Hepatocyte (in vitro differentiated cells): ENCODE data around the gene MUC2. TPM values are rescaled to one million over a fixed set of nuclear protein-coding genes. Genes with fewer than 3 reads are reported as not detected.

ENCODE experiments used
- DNase-seq: peaks from one replicate; pipeline ENCODE4 v3.0.0-alpha.2; 2016; ENCODE audit warnings: low spot score
- H2AFZ ChIP-seq: fragments of 200-600 bp; sonication (generic); 2 replicates; pipeline ENCODE4 v1.6.0; 2016; ENCODE audit warnings: antibody characterized with exemption, mild to moderate bottlenecking
- H3K27ac ChIP-seq: fragments of 200-600 bp; sonication (generic); 2 replicates; pipeline ENCODE4 v1.5.1; 2016; ENCODE audit warnings: mild to moderate bottlenecking
- H3K27me3 ChIP-seq: fragments of 200-600 bp; sonication (generic); 2 replicates; pipeline ENCODE4 v1.6.1; 2016
- H3K36me3 ChIP-seq: fragments of 200-600 bp; sonication (generic); replicated peaks from 2 replicates; pipeline ENCODE4 v1.5.1; 2016; ENCODE audit warnings: low read depth; ENCODE audit not compliant: insufficient read depth
- H3K4me1 ChIP-seq: fragments of 200-600 bp; sonication (generic); 2 replicates; pipeline ENCODE4 v1.5.1; 2016; ENCODE audit warnings: mild to moderate bottlenecking, moderate library complexity; ENCODE audit not compliant: insufficient read depth
- H3K4me2 ChIP-seq: fragments of 200-600 bp; sonication (generic); 2 replicates; pipeline ENCODE4 v1.6.0; 2016
- H3K4me3 ChIP-seq: fragments of 200-600 bp; sonication (generic); 2 replicates; pipeline ENCODE4 v1.5.1; 2016; ENCODE audit warnings: mild to moderate bottlenecking
- H3K79me2 ChIP-seq: fragments of 200-600 bp; sonication (generic); 2 replicates; pipeline ENCODE4 v1.6.0; 2017; ENCODE audit warnings: mild to moderate bottlenecking
- H3K9me2 ChIP-seq: fragments of 200-600 bp; sonication (generic); replicated peaks from 2 replicates; pipeline ENCODE4 v1.6.0; 2017; ENCODE audit warnings: mild to moderate bottlenecking; ENCODE audit not compliant: insufficient read depth
- H3K9me3 ChIP-seq: fragments of 200-600 bp; sonication (generic); 2 replicates; pipeline ENCODE4 v1.5.1; 2016; ENCODE audit warnings: low read depth, mild to moderate bottlenecking
- H4K20me1 ChIP-seq: fragments of 200-600 bp; sonication (generic); 2 replicates; pipeline ENCODE4 v1.6.0; 2016; ENCODE audit warnings: mild to moderate bottlenecking; ENCODE audit not compliant: insufficient read depth, poor library complexity, severe bottlenecking
- EZH2 ChIP-seq: fragments of 200-600 bp; sonication (generic); IDR thresholded peaks from 2 replicates; pipeline ENCODE4 v1.6.1; 2016; ENCODE audit warnings: antibody characterized with exemption, mild to moderate bottlenecking, borderline replicate concordance
- EZH2phosphoT487 ChIP-seq: fragments of 200-600 bp; sonication (generic); IDR thresholded peaks from one replicate; pipeline ENCODE4 v1.6.1; 2018; ENCODE audit warnings: antibody characterized with exemption, mild to moderate bottlenecking, low read depth, moderate library complexity; ENCODE audit not compliant: unreplicated experiment, severe bottlenecking
- WGBS: methylation state at CpG from one replicate; pipeline ENCODE4 v1.1.6; 2016; ENCODE audit warnings: low lambda C conversion rate; ENCODE audit errors: missing lambda C conversion rate; 5-methylcytosine and 5-hydroxymethylcytosine counted together
- polyA plus RNA-seq: library from polyadenylated mRNA; unstranded; fragments of >200 nt; fragmentation: Nextera tagmentation; extraction: Ambion mirVana; gene quantifications from 2 replicates; pipeline ENCODE4 v1.2.1, GENCODE V29; 2016
- total RNA-seq: library from RNA; depleted of rRNA; stranded (reverse); fragments of >200 nt; gene quantifications from 2 replicates; pipeline ENCODE4 v1.2.3, GENCODE V29; 2014
- TF ChIP-seq, protein P1 (sequence below): fragments of 200-600 bp; sonication (generic); IDR thresholded peaks from 2 replicates; pipeline ENCODE4 v1.5.1; 2016; ENCODE audit warnings: antibody characterized with exemption, mild to moderate bottlenecking; ENCODE audit not compliant: poor library complexity

MUC2 gene
- total and polyA plus RNA-seq, 2 experiments from 2014 or later, result 0.77 to 6.7 TPM

DNA sequence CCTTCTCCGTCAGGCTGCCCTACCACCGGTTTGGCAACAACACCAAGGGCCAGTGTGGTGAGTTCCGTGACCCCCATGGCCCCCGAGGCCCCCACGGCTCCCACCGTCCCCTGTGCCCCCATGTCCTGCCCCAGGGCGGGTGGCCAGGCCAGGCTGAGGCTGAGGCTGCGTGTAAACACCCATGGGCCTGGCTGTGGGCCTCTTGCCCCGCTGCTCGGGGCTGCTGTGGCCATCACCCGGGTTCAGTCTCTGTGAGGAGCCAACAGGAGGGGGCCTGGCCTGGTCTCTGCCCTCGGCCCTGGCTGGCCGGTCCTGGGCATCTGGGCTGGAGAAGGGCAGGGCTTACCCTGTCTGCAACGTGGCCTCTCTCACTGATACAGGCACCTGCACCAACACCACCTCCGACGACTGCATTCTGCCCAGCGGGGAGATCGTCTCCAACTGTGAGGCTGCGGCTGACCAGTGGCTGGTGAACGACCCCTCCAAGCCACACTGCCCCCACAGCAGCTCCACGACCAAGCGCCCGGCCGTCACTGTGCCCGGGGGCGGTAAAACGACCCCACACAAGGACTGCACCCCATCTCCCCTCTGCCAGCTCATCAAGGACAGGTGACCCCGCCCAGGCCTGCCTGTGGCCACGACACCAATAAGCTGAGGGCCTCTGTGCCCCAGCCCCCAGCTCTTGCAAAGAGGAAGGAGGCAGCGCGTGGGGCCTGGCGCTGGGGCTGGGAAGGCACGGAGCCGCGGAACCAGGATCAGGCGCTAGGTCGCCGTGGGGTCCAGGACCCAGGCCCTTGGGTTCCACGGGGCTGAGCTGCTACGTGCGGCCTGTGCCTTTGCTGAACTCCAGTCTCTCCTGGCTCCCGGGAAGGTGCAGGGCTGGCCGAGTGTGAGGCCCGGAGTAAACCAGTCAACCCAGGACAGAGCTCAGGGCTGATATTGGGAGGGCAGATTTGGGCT is 29.0 kb downstream of the MUC2 start:
- TF ChIP-seq EZH2phosphoT487 (no peak), EZH2 (no peak)
- TF ChIP-seq, protein P1, sequence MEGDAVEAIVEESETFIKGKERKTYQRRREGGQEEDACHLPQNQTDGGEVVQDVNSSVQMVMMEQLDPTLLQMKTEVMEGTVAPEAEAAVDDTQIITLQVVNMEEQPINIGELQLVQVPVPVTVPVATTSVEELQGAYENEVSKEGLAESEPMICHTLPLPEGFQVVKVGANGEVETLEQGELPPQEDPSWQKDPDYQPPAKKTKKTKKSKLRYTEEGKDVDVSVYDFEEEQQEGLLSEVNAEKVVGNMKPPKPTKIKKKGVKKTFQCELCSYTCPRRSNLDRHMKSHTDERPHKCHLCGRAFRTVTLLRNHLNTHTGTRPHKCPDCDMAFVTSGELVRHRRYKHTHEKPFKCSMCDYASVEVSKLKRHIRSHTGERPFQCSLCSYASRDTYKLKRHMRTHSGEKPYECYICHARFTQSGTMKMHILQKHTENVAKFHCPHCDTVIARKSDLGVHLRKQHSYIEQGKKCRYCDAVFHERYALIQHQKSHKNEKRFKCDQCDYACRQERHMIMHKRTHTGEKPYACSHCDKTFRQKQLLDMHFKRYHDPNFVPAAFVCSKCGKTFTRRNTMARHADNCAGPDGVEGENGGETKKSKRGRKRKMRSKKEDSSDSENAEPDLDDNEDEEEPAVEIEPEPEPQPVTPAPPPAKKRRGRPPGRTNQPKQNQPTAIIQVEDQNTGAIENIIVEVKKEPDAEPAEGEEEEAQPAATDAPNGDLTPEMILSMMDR, result no peak
- Histone ChIP-seq H2AFZ (no peak overlapping the region), H4K20me1 (no peaks in the 10 kb centered on the region), H3K4me1 (no peaks in the 10 kb centered on the region), H3K27me3 (no peaks in the 10 kb centered on the region), H3K4me3 (no peak overlapping the region), H3K9me2 (no peaks in the 10 kb centered on the region), H3K4me2 (no peak overlapping the region), H3K79me2 (no peaks in the 10 kb centered on the region), H3K27ac (no peak overlapping the region), H3K9me3 (no peaks in the 10 kb centered on the region), H3K36me3 (no peaks in the 10 kb centered on the region)
- 89% methylated on average over 42 of the region's 44 CpGs for WGBS
- no peak for DNase-seq

GRCh38 chr11:1104411-1105182 is 29.9 kb downstream of the MUC2 start:
- Histone ChIP-seq H3K27ac (no peak overlapping the region), H2AFZ (no peak overlapping the region), H3K36me3 (no peaks in the 10 kb centered on the region), H3K9me3 (no peaks in the 10 kb centered on the region), H3K27me3 (no peaks in the 10 kb centered on the region), H3K4me1 (no peaks in the 10 kb centered on the region), H4K20me1 (no peaks in the 10 kb centered on the region), H3K4me2 (no peak overlapping the region), H3K4me3 (no peak overlapping the region), H3K9me2 (no peaks in the 10 kb centered on the region), H3K79me2 (no peaks in the 10 kb centered on the region)
- TF ChIP-seq EZH2phosphoT487 (no peak), EZH2 (no peak)
- TF ChIP-seq, protein P1, result no peak
- DNase-seq, result no peak
- WGBS, result 94% methylated on average over 24 of the region's 28 CpGs

- Histone ChIP-seq H3K9me3 (no peaks in the 10 kb centered on the region), H3K4me2 (no peak overlapping the region), H3K79me2 (no peaks in the 10 kb centered on the region), H3K4me3 (no peak overlapping the region), H3K4me1 (no peaks in the 10 kb centered on the region), H2AFZ (no peak overlapping the region), H4K20me1 (no peaks in the 10 kb centered on the region), H3K27ac (no peak overlapping the region), H3K9me2 (no peaks in the 10 kb centered on the region), H3K27me3 (no peaks in the 10 kb centered on the region), H3K36me3 (no peaks in the 10 kb centered on the region)
- TF ChIP-seq EZH2phosphoT487, result no peak
- no peak for TF ChIP-seq EZH2
- TF ChIP-seq, protein P1, result no peak
- WGBS, result 97% methylated on average over 6 of the region's 7 CpGs
- no peak for DNase-seq
Measured at GRCh38 chr11:1105183-1105565, 30.5 kb downstream of the MUC2 start.
